H9 (cell line): ENCODE measurements around the gene IL18BP. TPM values are rescaled to one million over a fixed set of nuclear protein-coding genes. Genes with fewer than 3 reads are reported as not detected.
A peak's percentile ranks its signal among the peaks of the same experiment; 100 is the strongest.

Experiments
- DNase-seq: peaks from one replicate; pipeline ENCODE4 v3.0.0-alpha.2; 2017
- H2AFZ ChIP-seq: one replicate; pipeline ENCODE4 v1.6.1; 2013; ENCODE audit warnings: mild to moderate bottlenecking, low read length, control low read depth, moderate library complexity
- H2AK5ac ChIP-seq: 2 replicates; pipeline ENCODE4 v1.6.1; 2013; ENCODE audit warnings: low read length, control low read depth, mixed read lengths; ENCODE audit not compliant: insufficient read length
- H2BK120ac ChIP-seq: one replicate; pipeline ENCODE4 v1.6.1; 2013; ENCODE audit warnings: low read depth, mild to moderate bottlenecking, low read length, control low read depth, inconsistent platforms; ENCODE audit not compliant: poor library complexity, severe bottlenecking
- H2BK12ac ChIP-seq: 2 replicates; pipeline ENCODE4 v1.6.1; 2013; ENCODE audit warnings: low read length, control low read depth, mixed read lengths, low read depth; ENCODE audit not compliant: insufficient read length
- H2BK15ac ChIP-seq: 2 replicates; pipeline ENCODE4 v1.6.1; 2013; ENCODE audit warnings: low read depth, low read length, control low read depth
- H2BK20ac ChIP-seq: one replicate; pipeline ENCODE4 v1.6.1; 2013; ENCODE audit warnings: low read depth, mild to moderate bottlenecking, low read length, control low read depth, inconsistent platforms; ENCODE audit not compliant: poor library complexity, severe bottlenecking
- H2BK5ac ChIP-seq: 2 replicates; pipeline ENCODE4 v1.6.1; 2013; ENCODE audit warnings: low read length, control low read depth, mixed read lengths; ENCODE audit not compliant: insufficient read length
- H3K14ac ChIP-seq: 2 replicates; pipeline ENCODE4 v1.6.1; 2013; ENCODE audit warnings: low read length, control low read depth; ENCODE audit not compliant: insufficient read depth
- H3K18ac ChIP-seq: 2 replicates; pipeline ENCODE4 v1.6.1; 2013; ENCODE audit warnings: low read depth, mild to moderate bottlenecking, mixed read lengths, low read length, control low read depth; ENCODE audit not compliant: insufficient read length
- H3K23ac ChIP-seq: 2 replicates; pipeline ENCODE4 v1.6.1; 2013; ENCODE audit warnings: low read length, control low read depth, mixed read lengths, low read depth; ENCODE audit not compliant: insufficient read length
- H3K23me2 ChIP-seq: 2 replicates; pipeline ENCODE4 v1.6.1; 2013; ENCODE audit warnings: low read depth, mild to moderate bottlenecking, mixed read lengths, low read length, control low read depth; ENCODE audit not compliant: insufficient read length, poor library complexity, severe bottlenecking
- H3K27ac ChIP-seq: 2 replicates; pipeline ENCODE4 v1.5.1; 2013; ENCODE audit warnings: low read length, control low read depth, mixed read lengths, low read depth; ENCODE audit not compliant: insufficient read length
- H3K27me3 ChIP-seq: 2 replicates; pipeline ENCODE4 v1.6.1; 2013; ENCODE audit warnings: low read length, control low read depth, inconsistent platforms; ENCODE audit not compliant: insufficient read depth
- H3K4ac ChIP-seq: 2 replicates; pipeline ENCODE4 v1.6.1; 2013; ENCODE audit warnings: low read depth, mild to moderate bottlenecking, control low read depth, inconsistent platforms, low read length, moderate library complexity
- H3K4me1 ChIP-seq: 2 replicates; pipeline ENCODE4 v1.6.1; 2013; ENCODE audit warnings: low read length, control low read depth, inconsistent platforms; ENCODE audit not compliant: insufficient read depth
- H3K4me2 ChIP-seq: 2 replicates; pipeline ENCODE4 v1.6.1; 2013; ENCODE audit warnings: low read length, control low read depth, mixed read lengths; ENCODE audit not compliant: insufficient read length, insufficient read depth
- H3K56ac ChIP-seq: 2 replicates; pipeline ENCODE4 v1.6.1; 2013; ENCODE audit warnings: low read depth, mild to moderate bottlenecking, mixed read lengths, low read length, control low read depth; ENCODE audit not compliant: insufficient read length
- H3K79me1 ChIP-seq: 2 replicates; pipeline ENCODE4 v1.6.1; 2013; ENCODE audit warnings: low read depth, mild to moderate bottlenecking, moderate library complexity, low read length, control low read depth, inconsistent platforms; ENCODE audit not compliant: insufficient read depth, poor library complexity, severe bottlenecking
- H3K79me2 ChIP-seq: 2 replicates; pipeline ENCODE4 v1.6.1; 2013; ENCODE audit warnings: low read length, control low read depth, inconsistent platforms; ENCODE audit not compliant: insufficient read depth
- H3K9ac ChIP-seq: 2 replicates; pipeline ENCODE4 v1.6.1; 2013; ENCODE audit warnings: low read length, control low read depth, mixed read lengths; ENCODE audit not compliant: insufficient read length; ENCODE audit errors: extremely low read depth
- H3K9me3 ChIP-seq: one replicate; pipeline ENCODE4 v1.6.1; 2013; ENCODE audit warnings: low read depth, low read length, inconsistent platforms; ENCODE audit not compliant: control insufficient read depth
- H3T11ph ChIP-seq: one replicate; pipeline ENCODE4 v1.6.1; 2013; ENCODE audit warnings: mild to moderate bottlenecking, low read length, control low read depth, inconsistent platforms
- H4K20me1 ChIP-seq: one replicate; pipeline ENCODE4 v1.6.1; 2013; ENCODE audit not compliant: control insufficient read depth, insufficient read length, insufficient read depth
- H4K5ac ChIP-seq: 2 replicates; pipeline ENCODE4 v1.6.1; 2013; ENCODE audit warnings: low read depth, mild to moderate bottlenecking, mixed read lengths, low read length, control low read depth; ENCODE audit not compliant: insufficient read length
- H4K8ac ChIP-seq: replicated peaks from 2 replicates; pipeline ENCODE4 v1.6.1; 2013; ENCODE audit warnings: low read length, control low read depth, mixed read lengths, low read depth; ENCODE audit not compliant: insufficient read length
- H4K91ac ChIP-seq: 2 replicates; pipeline ENCODE4 v1.6.1; 2013; ENCODE audit warnings: low read depth, mild to moderate bottlenecking, moderate library complexity, mixed read lengths, low read length, control low read depth; ENCODE audit not compliant: insufficient read length
- H3K27ac Mint-ChIP-seq, 3 experiments: 2 replicates in 2 of 3; 3 replicates in 1 of 3; pipeline ENCODE4 v1.8.0; 2020 to 2021; ENCODE audit warnings: mixed read lengths in 3 of 3, mild to moderate bottlenecking in 1 of 3, moderate library complexity in 1 of 3
- H3K27me3 Mint-ChIP-seq: 2 replicates; pipeline ENCODE4 v1.8.0; 2021; ENCODE audit warnings: low read depth, mild to moderate bottlenecking, moderate library complexity, mixed read lengths
- H3K36me3 Mint-ChIP-seq, 3 experiments: 2 replicates in 2 of 3; 3 replicates in 1 of 3; pipeline ENCODE4 v1.8.0; 2020 to 2021; ENCODE audit warnings: low read depth in 3 of 3, mixed read lengths in 3 of 3; ENCODE audit not compliant: insufficient read depth in 1 of 3
- H3K4me1 Mint-ChIP-seq, 2 experiments: 2 replicates each; pipeline ENCODE4 v1.8.0; 2020; ENCODE audit warnings: mixed read lengths in 2 of 2
- H3K4me3 Mint-ChIP-seq, 2 experiments: 2 replicates in 1 of 2; 3 replicates in 1 of 2; pipeline ENCODE4 v1.8.0; 2020 to 2021; ENCODE audit warnings: mild to moderate bottlenecking in 2 of 2, mixed read lengths in 2 of 2, moderate library complexity in 1 of 2
- H3K9me3 Mint-ChIP-seq, 2 experiments: 2 replicates in 1 of 2; 3 replicates in 1 of 2; pipeline ENCODE4 v1.8.0; 2020; ENCODE audit warnings: mild to moderate bottlenecking in 2 of 2, mixed read lengths in 2 of 2, moderate library complexity in 1 of 2
- CTCF ChIP-seq: fragments of 200-600 bp; sonication (generic); conservative IDR thresholded peaks from 3 replicates; pipeline ENCODE4 v1.8.0; 2021; ENCODE audit warnings: antibody characterized with exemption, mild to moderate bottlenecking
- WGBS: extraction: QIAGEN DNeasy Blood & Tissue Kit; methylation state at CpG from one replicate; pipeline ENCODE4 v1.1.7; 2013; ENCODE audit warnings: missing lambda C conversion rate, low lambda C conversion rate, mixed read lengths; ENCODE audit not compliant: insufficient read length; ENCODE audit errors: extremely low coverage; 5-methylcytosine and 5-hydroxymethylcytosine counted together
- total RNA-seq: library from RNA; stranded (reverse); gene quantifications from 2 replicates; pipeline ENCODE4 v1.2.1, GENCODE V29; 2021

Gene IL18BP
- total RNA-seq, 1 experiment from 2014 or later = 10.2 TPM

- WGBS = no CpG with 5 or more reads among the region's 5 CpGs
- Histone ChIP-seq H3K4me2 (no peak overlapping the region), H3K23ac (no peak overlapping the region), H3K79me2 (no peaks in the 10 kb centered on the region), H3K56ac (no peak overlapping the region), H3K23me2 (no peaks in the 10 kb centered on the region), H2BK5ac (no peak overlapping the region), H3K9me3 (no peaks in the 10 kb centered on the region), H4K20me1 (no peaks in the 10 kb centered on the region), H2BK12ac (no peak overlapping the region), H3K4ac (no peak overlapping the region), H3K27me3 (no peaks in the 10 kb centered on the region), H2BK20ac (no peak overlapping the region), H3T11ph (no peak overlapping the region), H3K18ac (no peak overlapping the region), H4K8ac (no peak overlapping the region), H3K9ac (no peak overlapping the region), H4K91ac (no peak overlapping the region), H2BK15ac (no peak overlapping the region), H3K27ac (no peak overlapping the region), H2BK120ac (no peak overlapping the region), H2AFZ (no peak overlapping the region), H3K79me1 (peaks cover 2% of the 10 kb centered on the region), H2AK5ac (no peak overlapping the region), H3K14ac (no peak overlapping the region), H4K5ac (no peak overlapping the region), H3K4me1 (no peaks in the 10 kb centered on the region)
- Mint-ChIP-seq H3K4me1 (peaks cover 27 to 44% of the 10 kb centered on the region in 2 experiments), H3K27ac (peak overlapping the region in 1 of 3 experiments; percentile 63; a peak in 3 of 7 replicates), H3K4me3 (no peak overlapping the region; a peak in 1 of 5 replicates), H3K36me3 (peaks cover 2 to 21% (median 18%) of the 10 kb centered on the region in 3 experiments; a peak in 5 of 7 replicates), H3K9me3 (no peaks in the 10 kb centered on the region), H3K27me3 (no peaks in the 10 kb centered on the region)
- DNase-seq = no peak
- no peak for TF ChIP-seq CTCF
These were observed 47.1 kb downstream of the IL18BP start for GRCh38 chr11:72045849-72046248.
